Omental fat pad (tissue), 4 donors: ENCODE data around the gene ATAD3A. TPM values are rescaled to one million over a fixed set of nuclear protein-coding genes. Genes with fewer than 3 reads are reported as not detected.
"Not testable (repeated sequence)": the region's sequence is repeated elsewhere in the genome, so short reads cannot be mapped to it uniquely, and the experiment has no call there.

Experiments
- ATAC-seq: fragments of 150-250 bp; one replicate; pipeline ENCODE4 v1.9.1; 2016; ENCODE audit warnings: mild to moderate bottlenecking, moderate library complexity; ENCODE audit not compliant: low FRiP score
- DNase-seq: peaks from one replicate; pipeline ENCODE4 v3.0.0-alpha.2; 2019; ENCODE audit warnings: low spot score
- CTCF ChIP-seq, 3 donors: fragments of 450-650 bp; IDR thresholded peaks; one replicate each; pipeline ENCODE4 v1.5.1; 2016 to 2017; ENCODE audit warnings: antibody characterized with exemption in 3 of 3, mild to moderate bottlenecking in 3 of 3, moderate library complexity in 2 of 3
- total RNA-seq, 4 donors: library from RNA; depleted of rRNA; stranded (reverse); fragments of >200 nt; gene quantifications; one replicate each; pipeline ENCODE4 v1.1.0, GENCODE V29; 2016

Gene ATAD3A
- total RNA-seq, 4 donors from 2014 or later = 17.3 to 38.5 (median 20.7) TPM

GRCh38 chr1:1529936-1530335 lies 18.0 kb downstream of the ATAD3A start:
- no peak for TF ChIP-seq CTCF (IDR thresholded peaks at IDR 0.05)
- no peak for ATAC-seq
- no peak for DNase-seq

GRCh38 chr1:1531947-1532346 lies 20.0 kb downstream of the ATAD3A start:
- TF ChIP-seq CTCF (IDR thresholded peaks at IDR 0.05) = no peak
- no peak for DNase-seq
- no peak for ATAC-seq

GRCh38 chr1:1533176-1533893 lies 21.4 kb downstream of the ATAD3A start:
- not testable (repeated sequence) for ATAC-seq, DNase-seq

GRCh38 chr1:1533894-1534291 lies 21.9 kb downstream of the ATAD3A start:
- ATAC-seq, DNase-seq: not testable (repeated sequence)

GRCh38 chr1:1534401-1535154 lies 22.6 kb downstream of the ATAD3A start:
- TF ChIP-seq CTCF (IDR thresholded peaks at IDR 0.05) = no peak
- no peak for ATAC-seq

GRCh38 chr1:1535201-1536018 lies 23.4 kb downstream of the ATAD3A start:
- DNase-seq = no peak
- no peak for TF ChIP-seq CTCF (IDR thresholded peaks at IDR 0.05)
- no peak for ATAC-seq

More at GRCh38 chr1:1534401-1535154, 22.6 kb downstream of the ATAD3A start:
- DNase-seq = no peak

GRCh38 chr1:1536019-1536937 lies 24.3 kb downstream of the ATAD3A start:
- no peak for ATAC-seq
- no peak for TF ChIP-seq CTCF (IDR thresholded peaks at IDR 0.05)
- DNase-seq = no peak
